Measurements from ENCODE around the gene EEFSEC. TPM values are rescaled to one million over a fixed set of nuclear protein-coding genes. Genes with fewer than 3 reads are reported as not detected.

The EEFSEC gene
- total and polyA plus RNA-seq, 11 donors: 17.5 to 48.0 (median 22.5) TPM

DNA sequence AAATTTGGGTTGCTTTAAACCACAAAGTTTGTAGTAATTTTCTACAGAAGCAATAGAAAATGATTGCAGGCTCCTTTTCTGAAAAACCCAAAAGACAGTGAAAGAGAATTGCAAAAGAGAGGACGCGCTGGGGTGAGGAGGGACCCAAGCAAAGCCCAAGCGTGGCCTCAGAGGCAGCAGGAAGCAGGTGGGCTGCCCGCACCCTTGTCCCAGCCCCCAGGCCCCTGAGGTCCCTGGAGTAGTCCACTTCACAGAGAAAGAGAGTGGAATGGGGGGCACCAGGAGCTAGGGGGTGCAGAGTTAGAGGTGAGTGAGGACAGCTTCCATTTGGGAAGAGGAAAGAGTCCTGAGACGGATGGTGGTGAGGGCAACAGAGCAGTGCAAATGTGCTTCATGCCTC lies 301.8 kb downstream of the EEFSEC start:
- intact Hi-C loops (cut with DNase I): no loop called here
- DNase-seq (peak in 1 of 5 donors; percentile 7), ATAC-seq (no peak)
- TF ChIP-seq, protein P1, sequence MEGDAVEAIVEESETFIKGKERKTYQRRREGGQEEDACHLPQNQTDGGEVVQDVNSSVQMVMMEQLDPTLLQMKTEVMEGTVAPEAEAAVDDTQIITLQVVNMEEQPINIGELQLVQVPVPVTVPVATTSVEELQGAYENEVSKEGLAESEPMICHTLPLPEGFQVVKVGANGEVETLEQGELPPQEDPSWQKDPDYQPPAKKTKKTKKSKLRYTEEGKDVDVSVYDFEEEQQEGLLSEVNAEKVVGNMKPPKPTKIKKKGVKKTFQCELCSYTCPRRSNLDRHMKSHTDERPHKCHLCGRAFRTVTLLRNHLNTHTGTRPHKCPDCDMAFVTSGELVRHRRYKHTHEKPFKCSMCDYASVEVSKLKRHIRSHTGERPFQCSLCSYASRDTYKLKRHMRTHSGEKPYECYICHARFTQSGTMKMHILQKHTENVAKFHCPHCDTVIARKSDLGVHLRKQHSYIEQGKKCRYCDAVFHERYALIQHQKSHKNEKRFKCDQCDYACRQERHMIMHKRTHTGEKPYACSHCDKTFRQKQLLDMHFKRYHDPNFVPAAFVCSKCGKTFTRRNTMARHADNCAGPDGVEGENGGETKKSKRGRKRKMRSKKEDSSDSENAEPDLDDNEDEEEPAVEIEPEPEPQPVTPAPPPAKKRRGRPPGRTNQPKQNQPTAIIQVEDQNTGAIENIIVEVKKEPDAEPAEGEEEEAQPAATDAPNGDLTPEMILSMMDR (IDR thresholded peaks at IDR 0.05): no peak
- TF ChIP-seq POLR2A (IDR thresholded peaks at IDR 0.05): no peak
- Histone ChIP-seq H3K4me3 (no peak overlapping the region), H3K36me3 (no peaks in the 10 kb centered on the region), H3K9me3 (no peaks in the 10 kb centered on the region), H3K27ac (no peak overlapping the region), H3K27me3 (peaks cover 0 to 25% (median 5%) of the 10 kb centered on the region in 9 donors), H3K4me1 (no peaks in the 10 kb centered on the region)
- 81 to 82% (median 82%) methylated on average over 5 of the region's 5 CpGs for WGBS, 4 donors

DNA sequence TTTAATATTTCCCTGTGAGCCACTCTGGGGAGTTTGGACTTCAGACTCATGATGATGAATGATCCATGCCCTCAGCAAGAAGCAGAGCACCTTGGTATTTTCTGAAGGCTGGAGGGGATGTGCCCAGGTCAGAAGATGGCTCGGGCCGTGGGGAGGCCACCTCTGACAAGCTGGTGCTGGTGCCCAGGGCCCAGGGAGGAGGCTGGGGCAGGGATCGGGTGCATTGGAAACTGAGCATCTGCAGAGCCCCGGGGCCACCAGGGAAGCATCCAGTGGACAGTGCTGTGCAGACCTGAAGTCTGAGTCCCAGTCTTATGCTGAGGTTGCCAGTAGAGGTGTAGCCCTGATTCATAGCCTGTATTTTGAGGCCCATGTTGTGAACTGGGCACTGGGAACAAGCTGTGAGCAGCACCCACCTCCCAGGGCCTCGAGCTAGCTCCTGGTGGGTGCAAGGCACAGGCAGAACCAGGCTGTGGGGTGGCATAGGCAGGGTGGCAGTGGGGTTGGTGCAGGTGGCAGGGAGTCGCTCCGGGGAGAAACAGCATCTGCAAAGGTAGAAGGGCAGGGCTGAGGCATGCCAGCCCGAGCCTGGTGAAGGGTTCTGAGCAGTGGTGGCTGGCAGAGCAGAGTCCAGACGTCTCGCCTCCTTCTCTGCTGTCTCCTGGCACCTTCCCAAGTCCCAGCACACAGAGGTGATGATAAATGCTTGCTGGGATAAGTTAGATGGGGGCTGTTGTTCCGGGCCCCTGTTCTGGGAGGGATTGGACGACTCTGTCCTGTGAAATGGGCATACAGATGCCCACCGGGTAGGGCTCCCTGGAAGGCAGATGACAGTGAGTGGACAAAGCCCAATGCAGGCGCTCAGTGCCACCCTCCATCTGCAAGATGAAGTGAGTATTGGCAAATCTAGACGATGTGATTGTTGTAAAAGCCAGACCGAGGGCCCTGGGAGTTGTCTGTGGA lies 302.8 kb downstream of the EEFSEC start:
- DNase-seq (peak in 1 of 5 donors; percentile 44), ATAC-seq (no peak)
- intact Hi-C loops (cut with DNase I): no loop called here
- Histone ChIP-seq H3K27me3 (peaks cover 0 to 25% (median 5%) of the 10 kb centered on the region in 9 donors), H3K9me3 (no peaks in the 10 kb centered on the region), H3K36me3 (no peaks in the 10 kb centered on the region), H3K4me3 (no peak overlapping the region), H3K27ac (no peak overlapping the region), H3K4me1 (no peaks in the 10 kb centered on the region)
- TF ChIP-seq, protein P1 (IDR thresholded peaks at IDR 0.05): no peak
- TF ChIP-seq POLR2A (IDR thresholded peaks at IDR 0.05): no peak
- WGBS, 4 donors: 62 to 75% (median 74%) methylated on average over 10 to 16 of the region's 16 CpGs

DNA sequence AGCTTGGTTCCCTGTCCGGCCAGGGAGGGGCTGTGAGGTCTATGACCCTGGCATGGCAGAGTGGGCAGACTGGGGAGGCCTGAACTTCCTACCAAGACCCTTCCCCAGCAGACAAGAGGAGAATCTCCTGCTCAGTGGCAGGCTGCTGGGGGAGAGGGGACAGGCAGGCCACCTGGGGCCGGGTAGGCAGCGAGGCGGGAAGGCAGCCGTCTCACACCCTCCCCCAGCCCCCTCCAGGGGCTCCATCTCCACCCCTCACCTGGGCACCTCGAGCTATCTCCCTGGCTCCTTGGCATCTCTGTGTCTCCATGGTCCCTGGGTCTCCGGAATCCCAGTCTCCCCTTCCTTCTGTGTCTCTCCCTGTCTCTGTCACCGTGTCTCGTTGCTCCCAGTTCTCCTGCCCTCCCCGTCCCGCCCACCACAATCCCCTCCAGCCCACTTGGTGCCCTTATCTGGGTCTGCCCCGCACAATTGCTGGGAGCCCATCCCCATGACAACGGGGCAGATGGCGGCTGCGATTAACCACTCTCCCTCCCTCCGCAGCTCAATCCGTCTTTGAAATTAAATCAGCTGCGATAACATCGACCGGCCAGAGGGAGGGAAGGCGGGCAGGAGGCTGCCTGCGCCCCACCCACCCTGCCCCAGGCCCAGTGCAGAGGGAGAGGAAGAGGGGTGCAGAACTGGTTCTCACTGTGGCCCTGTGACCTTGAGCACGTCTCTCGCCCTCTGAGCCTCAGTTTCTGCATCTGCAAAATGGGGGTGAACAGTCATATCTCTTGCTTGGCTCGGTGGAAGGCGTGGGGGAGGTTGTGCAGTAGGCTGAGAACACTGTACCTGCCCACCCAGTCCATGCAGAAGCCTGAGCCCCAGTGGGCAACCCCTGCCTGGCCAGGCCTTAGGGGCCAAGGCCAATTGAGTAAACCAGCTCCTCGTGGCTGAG lies 303.8 kb downstream of the EEFSEC start:
- intact Hi-C loops (cut with DNase I): no loop called here
- 47 to 55% (median 51%) methylated on average over 24 to 27 of the region's 27 CpGs for WGBS, 4 donors
- H3K27me3 ChIP-seq: peaks cover 0 to 25% (median 5%) of the 10 kb centered on the region in 9 donors
- ATAC-seq (no peak), DNase-seq (peak in 1 of 5 donors; percentile 48)
- H3K36me3 ChIP-seq: no peaks in the 10 kb centered on the region
- H3K4me3 ChIP-seq: no peak overlapping the region
- no peak for TF ChIP-seq POLR2A (IDR thresholded peaks at IDR 0.05)
- TF ChIP-seq, protein P1 (IDR thresholded peaks at IDR 0.05): no peak
- H3K9me3 ChIP-seq: no peaks in the 10 kb centered on the region
- no peaks in the 10 kb centered on the region for H3K4me1 ChIP-seq
- no peak overlapping the region for H3K27ac ChIP-seq
